H4 (cell line): Measurements from ENCODE around the gene TENT4A. TPM values are rescaled to one million over a fixed set of nuclear protein-coding genes. Genes with fewer than 3 reads are reported as not detected.
A peak's percentile ranks its signal among the peaks of the same experiment; 100 is the strongest.

Source experiments
- DNase-seq: peaks from one replicate; pipeline ENCODE4 v3.0.0-alpha.2; 2015; ENCODE audit warnings: low spot score
- total RNA-seq: library from RNA; depleted of rRNA; stranded (reverse); fragments of >200 nt; shearing (Covaris generic); gene quantifications from 2 replicates; pipeline ENCODE4 v1.2.3, GENCODE V29; 2014

The TENT4A gene
- total RNA-seq, 1 experiment from 2014 or later = 6.2 TPM

DNA sequence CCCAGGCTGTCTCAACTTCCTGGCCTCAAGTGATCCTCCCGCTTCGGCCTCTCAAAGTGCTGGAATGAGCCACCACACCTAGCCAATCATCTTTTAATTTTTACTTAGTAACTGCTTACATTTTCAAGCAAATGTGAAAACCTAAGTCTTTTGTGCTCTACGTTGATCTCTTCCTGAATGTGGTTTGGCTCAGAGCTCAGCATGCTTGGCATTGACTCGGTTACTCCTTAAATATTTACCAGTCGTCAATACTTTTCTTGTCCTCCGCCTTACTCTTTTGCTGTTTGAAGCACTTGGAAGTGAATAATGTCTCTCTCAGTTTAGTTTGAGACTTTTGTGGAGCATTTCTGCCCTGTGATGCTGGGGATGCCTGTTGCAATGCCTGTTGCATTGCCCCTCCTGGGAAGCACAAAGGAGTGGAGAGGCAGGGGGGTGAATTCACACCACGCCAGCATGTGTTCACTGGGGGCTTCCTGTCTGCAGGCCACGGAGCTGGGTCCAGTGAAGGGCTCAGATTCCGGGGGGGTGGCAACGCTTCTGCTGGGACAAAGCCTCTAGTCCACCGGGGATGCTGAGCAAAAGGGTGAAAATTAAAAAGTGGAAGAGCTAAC is 13.1 kb upstream of the TENT4A start:
- DNase-seq = no peak

GRCh38 chr5:6700685-6701355 is 12.4 kb upstream of the TENT4A start:
- DNase-seq = no peak

DNA sequence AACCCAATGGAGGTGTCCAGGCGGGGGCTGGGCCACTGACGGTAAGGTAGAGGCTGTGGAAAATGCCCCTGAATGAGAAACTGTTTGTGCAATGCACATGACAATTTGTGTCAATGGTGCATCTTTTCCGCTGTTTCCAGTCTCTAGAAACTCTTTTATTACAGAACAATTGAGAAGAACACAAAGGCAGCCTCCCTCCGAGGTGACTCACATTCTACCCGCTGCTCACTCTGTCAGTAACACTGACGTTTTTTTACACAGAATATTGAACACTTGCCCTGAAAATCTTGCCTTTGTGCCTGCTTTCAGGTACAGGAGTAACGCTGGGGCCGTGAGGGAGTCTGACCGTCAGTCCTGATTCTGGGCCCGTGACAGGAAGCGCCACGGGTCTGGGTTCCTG is 11.7 kb upstream of the TENT4A start:
- no peak for DNase-seq

DNA sequence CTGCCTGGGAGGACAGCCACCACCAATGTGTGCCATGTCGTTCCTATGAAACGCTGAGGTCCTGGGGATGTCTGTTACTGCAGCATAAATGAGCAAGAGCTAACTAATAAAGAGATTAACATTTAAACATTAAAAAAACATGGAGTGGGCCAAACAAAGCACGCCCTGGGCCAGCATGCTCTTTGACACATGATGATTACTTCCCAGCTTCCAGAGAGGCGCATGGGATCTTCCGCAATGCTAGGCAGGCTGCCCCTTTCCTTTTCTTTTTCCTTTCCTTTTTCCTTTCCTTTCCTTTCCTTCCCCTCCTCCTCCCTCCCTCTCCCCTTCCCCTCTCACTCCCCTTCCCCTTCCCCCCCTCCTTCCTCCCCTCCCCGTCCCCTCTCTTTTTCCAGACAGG is 10.6 kb upstream of the TENT4A start:
- no peak for DNase-seq

- peak; percentile 48 for DNase-seq
Observed at GRCh38 chr5:6703806-6704205, 9.4 kb upstream of the TENT4A start.

- DNase-seq = peak; percentile 72
Observed at GRCh38 chr5:6704361-6704851, 8.8 kb upstream of the TENT4A start.

DNA sequence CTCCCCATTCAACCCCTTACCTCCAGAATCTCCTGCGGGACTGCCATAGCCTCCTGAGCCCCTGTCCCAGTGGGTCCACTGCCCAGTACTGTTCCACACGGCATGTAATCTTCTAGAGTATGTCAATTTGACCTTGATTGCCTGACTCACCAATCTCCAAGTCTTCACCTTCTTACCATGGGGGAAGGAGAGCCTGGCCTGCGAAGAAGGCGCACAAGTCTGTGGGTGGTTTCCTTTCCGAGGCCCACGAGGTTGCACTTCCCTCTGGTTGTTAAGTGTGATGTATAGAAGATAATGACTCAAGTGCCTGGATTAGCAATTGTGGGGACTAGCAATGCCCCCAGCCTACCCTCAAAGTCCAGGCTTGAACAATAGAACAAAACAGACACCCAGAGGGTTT is 8.1 kb upstream of the TENT4A start:
- no peak for DNase-seq

DNA sequence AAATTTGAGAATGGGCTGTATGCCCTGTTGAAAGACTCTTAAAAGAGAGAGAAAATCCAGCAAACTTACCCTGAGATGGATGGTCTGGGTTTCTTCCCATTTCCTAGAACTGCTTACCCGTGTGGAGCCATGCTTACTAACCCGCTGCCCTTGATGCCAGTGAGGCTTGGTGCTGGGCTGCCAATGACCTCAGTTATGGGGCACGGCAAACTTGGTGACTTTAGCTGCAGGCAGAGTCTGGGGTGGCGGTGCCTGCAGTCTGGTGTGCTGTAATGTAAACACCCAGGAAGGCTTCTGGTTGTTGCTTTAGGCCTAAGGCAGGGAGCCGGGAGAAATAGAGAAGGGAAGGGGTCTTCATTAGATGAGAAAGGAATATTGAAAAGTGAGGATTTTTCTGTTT is 7.3 kb upstream of the TENT4A start:
- DNase-seq = no peak

GRCh38 chr5:6707852-6708251 is 5.4 kb upstream of the TENT4A start:
- DNase-seq = no peak

GRCh38 chr5:6708814-6709213 is 4.4 kb upstream of the TENT4A start:
- DNase-seq = no peak

- DNase-seq = no peak
Observed at GRCh38 chr5:6710070-6710469, 3.2 kb upstream of the TENT4A start.

DNA sequence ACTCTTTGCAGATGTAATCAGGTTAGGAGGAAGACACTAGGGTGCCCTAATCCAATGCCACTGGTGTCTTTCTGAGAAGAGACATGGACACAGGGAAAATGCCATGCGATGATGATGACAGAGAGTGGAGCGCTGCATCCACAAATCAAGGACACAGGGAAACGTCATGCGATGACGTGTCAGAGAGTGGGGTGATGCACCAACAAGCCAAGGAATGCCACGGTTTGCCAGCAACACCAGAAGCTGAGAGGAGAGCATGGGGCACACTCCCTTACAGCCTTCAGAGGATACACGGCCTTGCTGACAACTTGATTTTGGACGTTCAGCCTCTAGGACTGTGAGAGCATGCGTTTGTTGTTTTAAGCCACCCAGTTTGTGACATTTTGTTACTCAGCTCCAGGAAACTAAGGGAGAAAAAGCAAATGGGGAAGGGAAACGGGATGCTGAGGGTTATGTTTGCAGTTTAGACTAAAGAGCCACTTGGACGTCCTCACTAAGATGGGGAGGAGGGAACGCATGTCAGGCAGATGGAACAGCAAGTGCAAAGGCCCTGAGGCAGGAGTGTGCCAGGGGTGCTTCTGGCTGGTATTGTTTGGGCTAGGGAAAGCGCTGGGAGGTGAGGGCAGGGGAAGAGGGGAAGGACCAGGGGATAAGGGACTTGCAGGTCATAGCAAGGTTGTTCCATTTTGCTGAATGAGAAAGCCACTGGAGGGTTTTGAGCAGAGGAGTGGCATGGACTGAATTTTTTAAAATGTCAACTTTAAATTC is 2.5 kb upstream of the TENT4A start:
- no peak for DNase-seq

GRCh38 chr5:6711409-6712141 is 1.7 kb upstream of the TENT4A start:
- no peak for DNase-seq

DNA sequence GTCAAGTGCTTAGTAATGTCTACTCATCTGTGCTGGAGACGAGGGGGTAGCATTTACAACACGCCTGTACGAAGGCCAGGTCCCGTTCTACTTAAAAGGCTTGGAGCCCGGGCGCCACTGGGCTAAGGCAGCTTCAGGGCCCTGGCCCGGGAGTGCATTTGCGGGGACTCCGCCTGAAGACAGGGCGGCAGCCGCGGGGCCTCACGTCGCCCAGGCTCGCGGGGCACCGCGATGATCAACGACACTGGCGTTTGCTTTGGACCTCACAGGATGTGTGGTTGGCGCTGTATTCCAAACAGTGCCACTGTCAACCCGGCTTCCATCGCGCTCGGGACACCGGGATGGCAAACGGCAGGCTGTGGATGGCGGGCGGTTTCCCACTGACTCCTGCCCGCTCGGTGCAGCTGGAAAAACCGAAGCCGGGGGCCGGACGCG is 1.1 kb upstream of the TENT4A start:
- peak; percentile 60 for DNase-seq

DNA sequence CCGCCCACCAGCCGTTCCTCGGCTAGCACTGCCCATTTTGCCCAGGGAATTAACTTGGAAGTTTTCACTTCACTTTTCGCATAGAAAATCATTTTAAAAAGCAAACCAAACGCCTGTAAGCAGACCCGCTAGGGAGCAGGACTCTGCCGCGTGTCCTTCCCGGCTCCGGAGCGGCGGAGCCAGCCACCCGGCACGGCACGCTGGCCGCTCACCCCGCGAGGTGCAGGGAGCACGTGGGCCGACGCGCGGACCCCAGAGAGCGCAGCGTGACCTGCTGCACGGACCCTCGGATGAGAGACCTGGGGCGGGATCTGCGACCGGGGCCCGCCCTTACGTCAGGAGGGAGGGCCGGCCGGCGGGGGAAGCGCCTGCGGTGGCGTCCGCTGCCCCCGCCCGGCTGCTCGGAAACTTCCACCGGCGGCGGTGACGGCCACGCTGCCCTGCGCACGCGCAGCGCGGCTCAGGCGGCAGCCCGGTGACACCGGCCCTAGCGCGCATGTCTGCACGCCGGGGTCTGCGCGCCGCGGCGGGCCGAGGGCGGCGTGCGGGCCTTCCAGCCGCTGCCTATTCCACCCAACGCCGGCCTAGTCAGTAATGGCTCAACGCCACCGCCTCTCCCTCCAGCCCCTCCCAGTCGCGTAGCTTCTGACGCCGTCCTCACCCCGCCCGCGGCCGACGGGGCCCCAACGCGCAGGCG is 507 bp upstream of the TENT4A start:
- peak; percentile 97 for DNase-seq

DNA sequence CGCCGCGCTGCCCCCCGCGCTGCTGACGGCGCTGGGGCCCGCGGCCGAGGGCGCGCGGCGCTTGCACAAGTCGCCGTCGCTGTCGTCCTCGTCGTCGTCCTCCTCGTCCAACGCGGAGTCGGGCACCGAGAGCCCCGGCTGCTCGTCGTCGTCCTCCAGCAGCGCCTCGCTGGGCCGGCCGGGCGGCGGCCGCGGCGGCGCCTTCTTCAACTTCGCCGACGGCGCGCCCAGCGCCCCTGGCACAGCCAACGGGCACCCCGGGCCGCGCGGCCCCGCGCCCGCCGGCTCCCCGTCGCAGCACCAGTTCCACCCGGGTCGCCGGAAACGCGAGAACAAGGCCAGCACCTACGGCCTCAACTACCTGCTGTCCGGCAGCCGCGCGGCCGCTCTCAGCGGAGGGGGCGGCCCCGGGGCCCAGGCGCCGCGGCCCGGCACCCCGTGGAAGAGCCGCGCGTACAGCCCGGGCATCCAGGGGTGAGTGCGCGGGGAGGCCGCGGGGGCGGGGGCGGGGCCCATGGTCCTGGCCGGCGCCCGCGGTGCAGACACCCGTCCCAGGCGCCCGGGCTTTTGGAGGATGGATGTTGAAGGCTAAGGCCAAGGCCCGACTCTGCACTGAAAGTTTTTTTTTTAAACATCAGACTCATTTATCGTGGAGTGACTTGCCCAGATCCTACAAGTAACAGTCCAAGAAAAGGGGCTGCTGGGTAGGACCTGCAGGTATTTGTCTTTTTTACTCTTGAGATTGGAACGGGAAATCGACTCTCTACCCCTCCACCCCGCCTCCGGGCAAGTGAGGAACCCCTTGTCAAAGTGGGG is 1.2 kb downstream of the TENT4A start:
- DNase-seq = no peak

DNA sequence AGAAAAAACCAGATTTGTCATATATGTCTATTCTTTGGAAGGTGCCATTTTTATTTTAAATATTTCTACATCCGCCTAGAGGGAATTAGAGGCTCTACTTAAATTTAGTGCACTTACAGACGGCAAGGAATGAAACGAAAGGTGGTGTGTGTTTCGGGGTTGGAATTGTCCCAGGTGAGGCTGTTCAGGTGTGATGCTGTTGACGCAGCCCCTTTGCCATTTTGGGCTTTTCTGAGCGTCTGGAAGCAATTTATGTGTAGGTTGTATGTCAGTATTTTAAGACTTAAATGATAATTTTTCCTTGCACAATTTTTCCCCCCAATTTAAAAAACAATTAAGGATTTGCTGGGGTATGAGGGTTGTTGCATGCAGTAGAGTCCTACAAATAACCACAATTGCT is 2.0 kb downstream of the TENT4A start:
- no peak for DNase-seq

GRCh38 chr5:6715758-6716628 is 2.8 kb downstream of the TENT4A start:
- no peak for DNase-seq

GRCh38 chr5:6716629-6717149 is 3.5 kb downstream of the TENT4A start:
- DNase-seq = no peak
